HG03060 (cell line): ENCODE measurements around the gene PLSCR1.
A peak's percentile ranks its signal among the peaks of the same experiment; 100 is the strongest.

Experiments used
- ATAC-seq: cut with Tn5 transposase; IDR thresholded peaks from one replicate; pipeline ENCODE4 v1.9.1; 2021; ENCODE audit warnings: low read depth, moderate number of reproducible peaks; ENCODE audit not compliant: unreplicated experiment

Gene PLSCR1

DNA sequence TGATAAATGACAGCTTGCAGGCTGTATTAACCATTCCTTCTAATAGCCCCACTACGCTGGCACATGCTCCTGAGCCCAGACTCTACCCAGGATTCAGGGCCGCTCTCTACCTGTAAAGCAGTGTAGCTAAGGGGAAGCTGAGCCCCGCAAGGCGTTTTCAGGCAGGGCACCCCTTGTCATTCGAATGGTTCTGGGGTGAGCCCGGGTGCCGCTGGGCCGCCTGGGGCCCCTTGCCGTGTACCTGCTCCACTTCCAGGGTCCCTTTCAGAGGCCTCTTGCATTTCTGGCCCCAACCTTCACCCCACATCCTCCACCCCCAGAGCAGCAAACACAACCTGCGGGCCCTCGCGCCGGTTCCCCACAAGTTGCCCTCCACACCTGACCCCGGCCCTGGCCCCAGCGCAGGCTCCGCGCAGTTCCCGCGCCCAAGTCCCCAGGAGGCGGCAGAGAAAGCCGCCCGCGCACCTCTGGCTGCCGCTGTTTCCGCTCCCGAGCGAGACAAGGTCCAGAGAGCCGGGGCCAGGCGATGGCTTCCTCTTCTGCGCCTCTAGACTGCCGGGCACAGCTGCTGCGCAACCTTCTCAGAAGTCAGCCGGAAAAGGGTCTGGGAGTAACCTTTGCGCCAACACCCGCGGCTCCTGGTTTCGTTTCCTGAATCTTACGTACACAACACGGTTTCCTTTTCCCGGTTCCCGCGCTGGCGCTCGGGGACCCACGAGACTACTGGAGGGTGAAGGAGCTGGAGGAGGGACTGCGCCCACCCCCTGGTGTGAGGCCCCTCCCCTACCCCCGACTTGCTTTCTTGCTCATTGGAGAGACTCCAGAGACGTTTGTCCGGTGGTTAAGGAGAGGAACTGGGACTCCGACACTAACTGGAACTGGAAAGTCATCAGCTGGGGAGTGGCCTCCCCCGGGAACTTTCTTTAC, at the start of gene PLSCR1:
TSS of gene PLSCR1 (minus strand) at position 606 of the 927 bp plus-strand sequence. CDS start 8,055 bp downstream, outside the sequence.
- ATAC-seq, result peak; percentile 75

DNA sequence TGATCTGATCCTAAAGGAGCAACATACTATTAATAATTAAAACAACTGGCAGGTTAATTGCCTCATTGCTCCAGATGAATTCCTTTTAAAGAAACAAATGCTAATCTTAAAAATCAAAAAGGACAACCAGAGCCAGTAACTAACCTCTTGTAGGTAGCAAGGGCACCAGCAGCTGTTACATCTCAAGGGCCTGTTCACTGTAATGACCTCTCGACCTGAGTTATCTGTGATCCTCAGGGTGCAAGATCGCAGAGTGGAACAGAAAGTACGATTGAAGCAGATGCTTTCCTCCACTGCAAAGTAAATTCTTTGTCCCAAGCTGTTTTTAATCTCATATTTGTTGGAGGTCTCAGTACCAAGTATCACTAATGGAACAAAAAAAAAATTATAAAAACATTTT, 49.4 kb upstream of the PLSCR1 start:
- ATAC-seq, result no peak

DNA sequence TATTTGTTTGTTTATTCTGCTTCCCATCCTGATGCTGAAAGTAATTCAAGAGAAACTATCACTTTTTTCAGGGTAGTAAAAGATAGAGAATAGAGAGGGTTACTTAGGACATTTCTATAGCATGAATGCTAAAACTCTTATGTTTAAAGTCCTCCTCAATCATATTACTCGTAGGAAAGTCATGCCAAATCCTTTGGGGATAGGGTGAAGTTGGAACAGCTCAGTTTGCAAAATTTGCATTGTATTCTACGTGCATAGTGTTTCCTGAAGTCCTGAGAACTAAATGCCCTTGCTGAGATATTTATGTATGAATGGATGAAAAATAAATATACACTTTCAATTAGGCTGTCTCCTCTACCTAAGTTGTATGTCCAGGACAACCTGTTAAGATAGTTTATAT, 46.1 kb upstream of the PLSCR1 start:
- ATAC-seq, result no peak

- no peak for ATAC-seq
Observed at GRCh38 chr3:146589899-146590508, 45.6 kb upstream of the PLSCR1 start.

GRCh38 chr3:146585156-146585555, 40.7 kb upstream of the PLSCR1 start:
- ATAC-seq, result no peak

DNA sequence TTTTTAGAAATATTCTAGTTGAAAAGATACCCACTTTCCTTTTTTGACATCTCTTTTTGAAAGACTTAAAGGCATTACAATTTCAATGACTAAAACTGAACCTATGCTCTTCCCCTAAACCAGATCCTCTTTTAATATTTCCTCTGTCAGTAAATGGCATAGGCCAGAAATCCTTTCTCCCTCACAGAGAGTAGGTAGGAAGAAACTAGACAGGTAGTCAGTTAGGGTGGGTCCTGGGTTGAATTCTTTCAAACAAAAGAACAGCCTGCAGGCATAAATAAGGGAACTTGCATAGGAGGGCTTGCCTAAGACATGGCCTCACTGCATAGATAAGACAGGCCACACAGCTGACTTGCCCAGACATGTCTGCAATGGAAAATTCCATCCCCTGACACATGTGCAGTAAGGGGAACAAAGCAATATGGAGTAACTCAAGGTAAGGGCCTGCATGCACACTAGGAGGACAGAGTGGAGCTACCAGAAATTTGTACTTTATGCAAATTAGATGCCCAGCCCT, 37.6 kb upstream of the PLSCR1 start:
- no peak for ATAC-seq

DNA sequence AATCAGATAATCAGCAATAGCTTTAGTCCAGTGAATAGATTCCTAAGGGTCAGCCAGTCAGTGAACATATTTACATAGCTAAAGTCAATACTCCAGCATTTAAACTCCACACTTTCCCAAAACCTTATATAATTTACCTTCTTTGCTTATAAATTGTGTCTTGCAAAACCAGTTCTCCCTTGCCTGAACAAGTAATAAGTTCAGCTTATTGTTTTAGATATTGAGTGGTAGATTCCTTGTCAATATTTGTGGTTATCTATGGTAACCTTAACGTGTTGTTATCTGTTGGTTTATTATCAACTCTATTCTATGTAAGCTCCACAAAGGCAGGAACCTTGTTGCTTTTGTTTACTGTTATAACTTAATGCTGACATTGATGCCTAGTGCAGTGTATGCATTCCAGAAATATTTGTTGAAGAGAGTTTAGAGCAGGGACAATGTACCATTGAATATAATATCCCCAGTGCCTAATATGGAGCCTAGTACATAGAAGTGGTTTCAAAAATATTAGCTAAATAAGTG, 36.7 kb upstream of the PLSCR1 start:
- ATAC-seq, result no peak

DNA sequence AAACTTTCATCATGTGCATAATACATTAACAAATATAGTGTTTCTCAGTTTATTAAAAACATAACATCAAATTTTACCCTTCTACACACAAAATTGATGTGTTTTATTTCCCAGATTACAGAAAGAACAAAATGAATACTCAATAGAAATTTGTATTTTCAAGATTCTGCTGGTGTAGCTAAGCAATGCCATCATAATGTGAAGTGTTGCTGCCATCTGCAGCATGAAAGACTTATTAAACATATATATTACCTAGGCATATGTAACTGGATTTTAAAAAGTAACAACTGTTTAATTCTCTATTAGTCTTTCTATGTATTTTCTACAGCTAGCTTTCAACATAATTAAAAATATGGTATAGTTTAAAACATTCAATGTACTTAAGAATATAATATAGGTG, 33.3 kb upstream of the PLSCR1 start:
- ATAC-seq, result no peak

- no peak for ATAC-seq
Observed at GRCh38 chr3:146575636-146576035, 31.2 kb upstream of the PLSCR1 start.

- ATAC-seq, result no peak
Observed at GRCh38 chr3:146574173-146574572, 29.8 kb upstream of the PLSCR1 start.

GRCh38 chr3:146569314-146569713, 24.9 kb upstream of the PLSCR1 start:
- ATAC-seq, result no peak

GRCh38 chr3:146566138-146566537, 21.7 kb upstream of the PLSCR1 start:
- no peak for ATAC-seq

GRCh38 chr3:146561879-146562278, 17.5 kb upstream of the PLSCR1 start:
- no peak for ATAC-seq

DNA sequence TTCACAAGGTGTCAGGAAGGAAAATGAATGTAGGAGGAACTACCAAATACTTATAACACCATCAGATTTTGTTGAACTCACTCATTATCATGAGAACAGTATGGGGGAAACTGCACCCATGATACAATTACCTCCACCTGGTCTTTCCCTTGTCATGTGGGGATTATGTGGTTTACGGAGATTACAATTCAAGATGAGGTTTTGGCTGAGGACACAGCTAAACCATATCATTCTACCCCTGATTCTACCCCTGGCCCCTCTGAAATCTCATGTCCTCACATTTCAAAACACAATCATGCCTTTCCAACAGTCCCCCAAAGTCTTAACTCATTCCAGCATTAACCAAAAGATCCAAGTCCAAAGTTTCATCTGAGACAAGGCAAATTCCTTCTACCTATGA, 17.1 kb upstream of the PLSCR1 start:
- ATAC-seq, result no peak

GRCh38 chr3:146560678-146561077, 16.3 kb upstream of the PLSCR1 start:
- ATAC-seq, result no peak

DNA sequence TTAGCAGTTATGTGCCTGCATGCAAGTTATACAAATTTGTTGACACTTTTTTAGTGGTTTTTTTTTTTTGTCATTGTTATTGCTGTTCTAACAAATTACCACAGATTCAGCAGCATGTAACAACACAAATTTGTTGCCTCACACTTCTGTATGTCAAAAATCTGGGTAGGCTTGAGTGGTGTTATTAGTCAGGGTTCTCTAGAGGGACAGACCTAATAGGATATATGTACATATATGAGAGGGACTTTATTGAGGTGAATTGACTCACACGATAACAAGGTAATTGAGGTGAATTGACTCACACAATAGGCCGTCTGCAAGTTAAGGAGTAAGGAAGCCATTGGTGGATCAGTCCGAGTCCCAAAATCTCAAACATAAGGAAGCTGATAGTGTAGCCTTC, 15.0 kb upstream of the PLSCR1 start:
- no peak for ATAC-seq

DNA sequence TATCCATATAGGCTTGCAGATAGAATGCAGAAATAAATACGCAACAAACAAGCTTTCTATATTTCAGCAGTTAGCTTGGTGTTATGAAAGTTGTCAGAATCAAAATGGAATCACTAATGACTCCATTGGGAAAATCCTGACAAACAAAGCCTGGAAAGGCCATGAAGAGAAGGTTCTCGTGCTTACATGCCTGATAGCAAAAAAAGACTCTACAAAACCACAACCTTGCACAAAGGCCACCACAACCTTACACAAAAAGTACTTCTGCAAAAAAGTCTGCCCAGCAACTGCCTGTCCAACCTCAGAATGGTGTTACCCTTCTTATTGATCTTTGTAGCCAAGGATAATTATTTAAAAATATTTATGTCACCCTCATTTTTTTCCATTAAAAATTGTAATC, 14.4 kb upstream of the PLSCR1 start:
- ATAC-seq, result no peak

DNA sequence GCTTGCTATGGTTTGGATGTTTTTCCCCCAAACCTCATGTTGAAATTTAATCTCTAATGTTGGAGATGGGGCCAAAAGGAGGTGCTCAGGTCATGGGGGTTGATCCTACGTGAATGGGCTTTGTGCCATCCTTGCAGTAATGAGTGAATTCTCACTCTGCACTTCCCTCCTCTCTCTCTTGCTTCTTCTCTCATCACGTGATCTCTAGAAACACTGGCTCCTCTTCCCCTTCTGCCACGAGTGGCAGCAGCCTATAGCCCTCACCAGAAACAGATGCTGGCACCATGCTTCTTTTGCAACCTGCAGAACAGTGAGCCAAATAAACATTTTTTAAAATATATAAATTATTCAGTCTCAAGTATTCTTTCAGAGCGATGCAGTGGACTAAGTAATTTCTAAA, 13.3 kb upstream of the PLSCR1 start:
- no peak for ATAC-seq

- ATAC-seq, result no peak
Observed at GRCh38 chr3:146555311-146555710, 10.9 kb upstream of the PLSCR1 start.

DNA sequence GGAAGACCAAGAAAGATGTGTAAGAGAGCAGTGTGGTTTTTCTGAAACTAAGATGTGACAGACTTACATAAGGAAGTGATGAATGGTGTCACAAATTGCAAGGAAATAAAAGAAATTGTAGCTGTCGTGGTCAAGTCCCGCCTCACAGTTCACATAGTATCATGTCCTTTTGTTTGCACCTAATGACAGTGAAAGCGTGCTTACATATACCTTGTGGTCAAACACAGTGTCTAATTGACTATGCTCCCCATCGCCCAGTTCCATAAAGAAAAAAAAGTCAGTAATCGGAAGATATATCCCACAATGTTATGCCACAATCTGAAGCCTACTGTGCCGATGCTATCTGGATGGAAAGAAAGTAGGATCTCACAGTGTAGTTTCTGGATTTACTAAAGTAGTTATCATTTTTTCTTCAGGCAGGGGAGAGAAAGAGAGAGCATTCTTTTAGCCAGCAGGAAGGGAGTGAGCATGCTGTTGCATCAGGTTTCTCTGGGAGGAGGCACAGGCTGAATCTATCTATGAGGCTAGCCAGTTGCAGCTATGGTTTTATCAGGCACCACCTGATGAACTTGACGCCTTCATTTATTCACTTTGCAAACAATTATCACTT, 9.8 kb upstream of the PLSCR1 start:
- no peak for ATAC-seq
